Stimulated activated CD8-positive, alpha-beta memory T cell treated with anti-CD3 and anti-CD28 coated beads, Interleukin-2, amount 100 ng/mL, for 1 hour (primary cell): ENCODE data around the gene IMMT.

Experiments used
- DNase-seq, 2 donors: peaks; one replicate each; pipeline ENCODE4 v3.0.0-alpha.2; 2020; ENCODE audit warnings: low read depth in 2 of 2

Gene IMMT

DNA sequence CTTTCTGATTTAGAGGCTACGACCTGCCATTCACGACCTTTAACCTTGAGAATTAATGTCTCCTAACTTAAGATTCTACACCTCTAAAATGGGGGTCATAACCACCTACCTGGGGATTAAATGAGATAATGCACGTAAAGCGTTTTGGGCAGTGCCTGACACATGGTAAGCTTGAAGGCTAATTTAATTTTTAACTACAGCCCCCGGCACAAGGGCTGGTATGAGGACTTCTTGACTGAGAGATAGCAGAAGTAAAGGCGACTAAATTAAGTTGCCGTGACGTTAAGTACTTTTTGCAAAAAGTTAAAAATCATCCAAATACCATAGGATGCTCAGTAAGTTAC, 4.5 kb upstream of the IMMT start:
- no peak for DNase-seq

DNA sequence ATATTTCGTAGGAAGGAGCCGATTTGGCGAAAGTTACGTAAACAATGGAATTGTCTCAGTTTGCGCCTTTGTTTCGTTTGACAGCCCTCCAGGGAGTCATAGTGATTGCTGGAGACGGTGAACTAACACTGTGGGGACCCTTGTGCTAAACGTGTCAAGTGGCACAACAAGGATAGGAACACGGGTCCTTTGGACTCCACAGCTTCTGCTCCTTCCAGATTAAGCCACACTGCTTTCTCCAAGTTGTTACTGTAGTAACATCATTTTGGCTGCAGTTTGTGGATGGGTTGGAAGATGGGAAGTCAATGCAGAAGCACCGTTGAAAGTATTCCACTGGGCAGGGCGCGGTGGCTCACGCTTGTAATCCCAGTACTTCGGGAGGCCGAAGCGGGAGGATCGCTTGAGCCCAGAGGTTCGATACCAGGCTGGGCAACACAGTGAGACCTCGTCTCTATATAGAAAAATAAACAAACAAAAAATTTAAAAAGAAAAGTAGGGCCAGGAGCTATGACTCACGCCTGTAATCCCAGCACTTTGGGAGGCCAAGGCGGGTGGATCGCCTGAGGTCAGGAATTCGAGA, 636 bp upstream of the IMMT start:
- DNase-seq, result no peak

DNA sequence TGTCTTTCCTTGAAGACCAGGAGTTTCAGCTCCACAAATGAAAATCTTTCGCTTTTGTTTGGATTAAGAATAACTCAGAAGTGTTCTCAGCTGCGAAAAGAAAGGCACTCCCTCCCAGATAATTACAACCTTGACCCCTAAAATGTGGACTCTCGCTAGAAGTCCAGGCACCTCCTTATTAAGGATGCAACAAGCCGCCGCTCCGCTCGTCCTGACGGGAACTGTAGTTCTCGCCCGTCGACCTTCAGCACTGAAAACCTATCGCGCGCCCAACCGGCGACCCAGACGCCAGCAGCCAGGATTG, 559 bp downstream of the IMMT start:
- DNase-seq, result no peak

DNA sequence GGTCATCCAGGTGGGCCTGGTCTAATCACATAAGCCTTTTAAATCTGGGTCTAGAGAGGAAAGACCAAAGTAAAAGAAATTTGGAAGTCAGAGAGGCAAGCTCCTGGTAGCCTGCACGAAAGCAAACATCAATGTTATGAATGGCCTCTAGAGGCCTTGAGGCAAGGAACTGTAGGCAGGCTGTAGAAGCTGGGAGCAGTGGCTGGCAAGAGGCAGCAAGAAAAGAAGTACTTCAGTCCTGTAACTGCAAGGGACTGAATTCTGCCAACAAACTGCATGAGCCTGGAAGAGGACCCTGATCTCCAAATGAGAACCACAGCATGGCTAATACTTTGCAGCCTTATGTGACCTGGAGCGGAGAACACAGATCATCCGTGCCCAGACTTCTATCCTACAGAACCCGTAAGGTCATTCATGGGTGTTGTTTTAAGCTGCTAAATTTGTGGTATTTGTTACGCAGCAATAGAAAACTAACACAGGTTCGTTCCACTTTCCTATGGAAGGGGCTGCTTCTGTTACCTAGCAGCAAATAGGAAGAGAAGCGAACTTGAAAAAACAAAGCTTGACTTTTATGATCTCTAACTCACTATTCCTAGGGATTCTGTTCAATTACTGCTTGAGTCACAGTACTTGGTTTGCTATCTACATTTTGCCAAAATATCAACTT, 1.2 kb downstream of the IMMT start:
- DNase-seq, result no peak

DNA sequence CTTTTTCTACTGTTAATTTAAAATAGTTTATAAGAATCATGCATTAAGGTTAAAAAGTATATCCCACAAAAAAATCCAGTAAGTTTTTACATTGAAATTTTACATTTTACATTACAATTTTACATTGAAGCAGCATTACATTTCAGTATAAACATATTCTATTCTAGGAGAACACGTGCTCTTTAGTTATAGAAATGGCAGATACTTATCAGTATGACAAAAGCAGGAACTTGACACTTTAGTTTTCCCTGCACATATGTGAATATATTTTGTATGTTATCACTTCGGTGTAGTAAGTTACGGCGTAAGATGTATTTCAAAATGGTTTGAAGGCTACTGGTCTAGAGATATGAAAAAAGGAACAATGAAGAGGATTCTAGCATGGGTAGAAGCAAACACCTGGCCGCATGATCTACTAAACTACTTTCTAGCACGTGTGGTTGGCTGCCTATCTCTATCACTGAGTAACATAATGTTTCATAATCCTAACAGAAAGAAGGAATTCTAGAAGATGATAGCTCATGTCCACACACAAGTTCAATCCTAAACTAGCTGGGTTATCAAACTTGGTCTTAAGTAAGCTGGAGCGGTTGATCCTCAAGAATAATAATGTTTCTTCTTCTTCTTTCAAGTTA, 5.4 kb downstream of the IMMT start:
- no peak for DNase-seq

DNA sequence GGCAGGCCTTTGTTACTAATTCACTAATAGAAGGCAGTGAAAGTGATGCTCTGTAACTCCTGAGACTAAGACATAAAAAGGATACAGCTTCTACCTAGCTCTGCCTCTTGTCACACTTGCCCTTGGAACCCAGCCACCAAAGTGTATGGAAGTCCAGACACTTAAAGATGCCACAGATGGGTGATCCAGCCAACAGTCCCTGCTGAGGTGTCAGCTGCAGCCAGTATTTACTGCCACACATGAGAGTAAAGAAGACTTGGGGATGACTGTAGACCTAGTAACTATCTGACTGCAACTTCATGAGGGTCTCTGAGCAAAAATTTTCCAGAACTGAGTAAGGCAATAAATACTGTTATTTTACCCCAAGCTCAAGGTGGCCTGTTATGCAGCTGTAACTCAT, 8.8 kb downstream of the IMMT start:
- DNase-seq, result no peak

DNA sequence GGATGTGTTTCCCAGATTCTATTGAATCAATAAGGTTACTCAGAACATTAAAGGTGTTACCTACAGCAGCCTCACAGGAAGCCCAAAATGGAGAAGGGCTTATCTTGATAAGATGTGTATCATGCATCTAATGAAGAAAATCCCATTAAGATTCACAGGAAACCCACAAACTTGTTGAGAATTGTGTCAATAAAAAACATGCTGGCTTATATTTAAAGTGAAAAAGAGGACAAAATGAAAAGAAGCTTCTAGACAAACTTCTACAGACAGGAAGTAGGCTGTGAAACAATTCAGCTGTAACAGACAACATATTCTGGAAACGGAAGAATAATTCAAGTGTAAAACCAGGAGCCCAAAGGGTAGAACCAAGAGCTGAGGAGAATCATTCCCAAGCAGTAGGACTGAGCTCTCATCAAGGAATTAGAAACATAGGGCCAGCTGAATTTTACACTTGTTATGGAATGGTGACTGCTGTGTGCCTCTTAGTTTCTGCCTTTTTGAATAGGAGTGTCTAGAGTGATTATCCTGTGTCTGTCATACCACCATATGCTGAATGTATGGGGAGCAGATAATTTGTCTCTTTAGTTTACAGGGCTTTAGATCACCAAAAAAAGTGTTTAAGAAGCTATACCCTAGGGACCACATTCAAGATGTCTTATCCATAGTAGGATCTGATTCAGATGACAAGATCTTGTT, 9.6 kb downstream of the IMMT start:
- no peak for DNase-seq

DNA sequence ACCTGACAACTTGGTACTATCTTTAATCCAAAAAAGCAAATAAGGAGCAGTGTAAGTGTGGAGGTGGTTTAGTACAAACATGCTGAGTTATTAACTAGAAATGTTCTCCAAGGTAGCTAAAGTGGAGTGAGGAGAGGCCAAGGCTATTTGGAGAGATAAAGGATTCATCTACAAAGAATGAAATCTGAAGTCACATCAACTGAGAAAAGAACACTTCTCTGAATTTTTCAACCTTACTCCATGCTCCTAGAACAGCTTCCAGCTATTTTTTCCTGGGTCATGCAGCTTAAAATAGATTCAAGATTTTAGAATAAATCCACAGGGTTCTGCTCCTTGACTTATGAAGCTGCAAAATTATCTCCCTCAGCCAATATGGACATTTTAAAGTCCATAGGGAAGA, 18.7 kb downstream of the IMMT start:
- no peak for DNase-seq

DNA sequence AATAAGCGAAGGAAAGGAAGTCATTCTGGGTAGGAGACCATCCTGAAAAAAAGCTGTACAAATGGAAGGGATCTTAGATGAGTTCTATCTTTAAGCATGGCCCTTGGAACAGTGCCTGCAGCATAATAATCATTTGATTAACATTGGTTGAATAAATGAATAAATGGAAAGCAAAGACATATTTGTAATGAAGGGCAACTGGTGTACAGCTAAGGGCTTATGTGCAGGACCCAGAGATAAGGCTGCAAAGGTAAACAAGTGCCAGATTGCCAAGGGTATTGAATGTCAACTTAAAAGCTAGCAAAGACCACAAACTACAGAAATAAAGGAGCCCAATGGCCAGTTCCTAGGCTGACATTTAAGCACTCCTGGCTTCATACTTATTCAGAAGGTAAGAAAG, 19.4 kb downstream of the IMMT start:
- no peak for DNase-seq

DNA sequence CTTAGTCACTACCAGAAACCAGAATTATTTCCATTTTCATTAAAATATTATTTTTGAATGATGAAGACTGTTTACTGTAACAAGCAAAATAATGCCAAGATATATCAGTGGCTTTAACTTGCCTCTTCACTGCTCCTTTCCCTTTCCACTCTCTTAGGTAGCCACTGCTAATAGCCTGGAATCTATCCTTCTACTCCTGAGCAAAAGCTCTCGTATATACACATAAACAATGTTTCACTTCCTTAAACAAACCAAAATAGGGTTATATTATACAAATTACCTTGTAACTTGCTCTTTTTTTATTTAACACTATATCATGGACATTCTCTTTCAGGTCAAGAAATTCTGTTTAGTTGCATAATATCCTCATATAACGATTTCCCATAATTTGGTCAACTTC, 20.8 kb downstream of the IMMT start:
- no peak for DNase-seq

DNA sequence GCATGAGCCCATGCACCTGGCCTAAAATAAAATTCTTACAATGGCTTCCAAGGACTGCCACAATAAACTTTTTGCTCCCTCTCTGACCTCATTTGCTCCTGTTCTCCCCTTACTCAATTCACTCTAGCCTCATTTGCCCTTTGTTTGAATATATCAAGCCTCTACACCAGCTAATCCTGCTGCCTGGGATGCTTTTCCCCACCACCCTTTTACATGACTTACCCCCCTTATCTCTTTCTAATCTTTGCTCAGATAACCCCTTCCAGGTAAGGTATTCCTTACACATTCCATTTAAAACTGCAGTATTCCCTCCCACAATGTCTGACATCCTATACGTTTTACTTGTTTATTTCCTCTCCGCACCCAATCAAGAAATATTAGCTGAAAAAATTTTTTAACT, 22.7 kb downstream of the IMMT start:
- DNase-seq, result no peak

DNA sequence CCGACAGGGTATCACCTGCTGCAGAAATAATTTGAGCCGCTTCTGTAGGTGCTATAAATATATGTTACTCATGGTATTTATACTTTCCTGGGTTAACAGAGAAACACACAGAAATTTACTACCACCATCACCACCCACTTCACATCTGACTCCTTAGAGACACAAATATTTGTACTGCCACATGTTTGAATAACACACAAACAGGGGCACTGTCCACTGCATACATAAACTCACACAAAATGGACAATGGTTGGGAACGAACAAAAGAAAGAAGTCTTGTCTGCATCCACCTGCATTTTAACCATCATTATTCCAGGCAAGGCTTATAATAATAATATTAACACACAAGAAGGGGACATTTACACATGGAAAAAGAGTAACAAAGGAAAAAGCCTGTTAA, 24.0 kb downstream of the IMMT start:
- DNase-seq, result no peak

DNA sequence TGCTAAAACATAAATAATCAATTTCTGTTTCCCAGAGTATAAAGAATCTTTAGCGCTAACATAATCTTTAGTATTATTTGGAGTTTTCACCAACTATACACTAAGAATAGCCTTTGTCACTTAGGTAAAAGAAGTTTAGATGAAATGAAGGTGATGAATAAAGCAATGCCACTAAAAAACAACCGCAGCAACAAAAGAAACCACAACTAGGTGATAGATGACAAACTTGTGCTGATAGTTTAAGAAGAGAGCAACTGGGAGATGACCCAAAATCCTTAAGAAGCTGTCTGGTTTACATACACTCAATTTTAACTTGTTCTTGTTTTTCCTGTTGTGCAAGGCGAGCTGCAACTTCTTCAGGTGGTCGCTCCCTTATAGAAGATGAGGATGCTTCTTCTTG, 24.8 kb downstream of the IMMT start:
- no peak for DNase-seq

DNA sequence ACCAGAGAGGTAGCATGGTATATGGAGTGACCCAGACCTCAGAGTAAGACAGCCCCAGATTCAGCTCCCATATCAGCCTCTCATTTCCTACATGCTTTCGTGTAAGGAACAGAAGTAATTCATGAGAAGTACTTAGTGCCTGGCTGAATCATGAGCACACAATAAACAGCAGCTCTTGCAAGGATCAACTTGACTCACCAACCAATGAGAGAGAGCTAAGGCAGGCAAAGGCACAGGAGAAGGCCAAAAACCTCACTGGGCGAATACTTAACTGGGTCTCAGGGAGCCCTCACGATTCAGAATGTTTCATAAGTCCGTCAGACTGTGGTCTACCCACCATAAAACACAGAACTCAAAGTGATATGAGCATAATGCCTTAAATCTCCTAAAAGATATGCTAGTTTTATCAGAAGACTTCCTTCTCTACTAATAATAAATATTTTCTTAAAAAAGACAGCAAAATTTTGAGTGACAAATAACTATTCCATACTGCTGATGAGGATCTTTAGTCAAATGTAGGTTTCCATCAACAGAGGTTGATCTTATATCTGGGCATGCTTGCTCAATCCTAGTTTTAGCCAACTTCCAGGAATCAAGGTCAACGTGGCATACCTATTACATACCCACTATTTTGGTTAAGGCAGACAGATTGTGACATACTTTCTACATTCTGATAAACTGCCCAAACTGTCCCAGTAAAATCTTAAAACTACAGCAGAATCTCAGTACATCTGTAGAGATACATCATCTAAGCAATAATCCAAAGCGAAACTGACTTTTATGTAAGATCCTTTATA, 34.9 kb downstream of the IMMT start:
- no peak for DNase-seq

DNA sequence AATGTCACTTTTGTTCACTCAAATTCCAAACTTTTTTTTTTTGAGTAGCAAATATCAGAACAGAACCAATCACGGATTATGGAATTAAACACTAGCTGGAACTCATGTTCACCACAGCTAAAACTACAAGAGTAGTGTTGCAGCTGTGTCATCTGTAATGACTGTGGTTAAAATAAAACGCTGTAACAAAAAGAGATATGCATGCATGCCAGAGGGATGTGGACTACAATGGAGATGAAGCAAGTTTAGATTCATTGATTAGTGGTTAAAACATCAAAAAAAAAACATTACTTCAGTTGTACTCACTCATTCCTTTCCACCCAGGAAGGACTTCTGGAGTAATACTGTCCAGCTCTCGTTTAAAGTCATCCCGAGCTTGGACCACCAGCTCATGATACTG, 37.0 kb downstream of the IMMT start:
- no peak for DNase-seq

DNA sequence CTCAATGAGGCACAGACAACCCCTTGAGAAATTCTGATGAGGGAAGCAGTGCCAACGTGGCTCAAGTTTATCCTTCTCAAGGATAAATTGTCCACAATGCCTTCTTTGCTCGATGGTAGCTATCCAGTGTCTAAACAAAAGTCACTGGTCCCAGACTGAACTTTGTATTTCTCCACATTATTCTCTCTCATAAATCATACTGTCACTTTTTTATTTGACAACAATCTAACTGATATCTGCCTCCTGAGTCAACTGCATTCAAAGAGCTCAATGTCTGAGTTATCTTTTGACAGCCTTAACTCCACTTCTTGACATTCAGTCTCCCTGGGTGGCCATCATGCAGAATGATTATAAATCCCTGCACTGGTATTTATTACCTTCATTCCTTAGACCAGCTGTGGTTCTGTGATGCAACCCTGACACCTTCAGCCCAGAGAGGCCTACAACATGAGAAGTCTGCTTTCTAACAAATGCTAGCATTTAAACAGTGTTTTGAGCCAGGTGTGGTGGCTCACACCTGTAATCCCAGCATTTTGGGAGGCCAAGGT, 38.2 kb downstream of the IMMT start:
- DNase-seq, result no peak

DNA sequence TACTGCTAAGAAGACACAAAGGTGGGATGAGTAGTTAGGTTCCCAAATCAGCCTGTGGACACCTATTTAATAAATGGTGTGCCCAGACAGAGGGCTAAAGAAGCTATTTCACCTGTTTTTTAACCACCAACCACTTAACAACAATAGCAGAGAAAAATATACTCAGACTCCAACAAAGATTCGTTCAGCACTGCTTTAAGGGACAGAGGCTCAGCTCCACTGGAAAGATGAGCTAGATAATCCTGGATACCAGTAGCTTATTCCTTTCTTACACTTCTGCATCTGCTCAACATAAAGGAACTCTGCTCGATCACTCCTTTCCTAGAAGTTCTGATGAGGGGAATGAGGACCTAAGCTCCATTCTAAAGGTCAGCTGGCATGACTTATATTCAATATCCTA, 44.8 kb downstream of the IMMT start:
- DNase-seq, result no peak

DNA sequence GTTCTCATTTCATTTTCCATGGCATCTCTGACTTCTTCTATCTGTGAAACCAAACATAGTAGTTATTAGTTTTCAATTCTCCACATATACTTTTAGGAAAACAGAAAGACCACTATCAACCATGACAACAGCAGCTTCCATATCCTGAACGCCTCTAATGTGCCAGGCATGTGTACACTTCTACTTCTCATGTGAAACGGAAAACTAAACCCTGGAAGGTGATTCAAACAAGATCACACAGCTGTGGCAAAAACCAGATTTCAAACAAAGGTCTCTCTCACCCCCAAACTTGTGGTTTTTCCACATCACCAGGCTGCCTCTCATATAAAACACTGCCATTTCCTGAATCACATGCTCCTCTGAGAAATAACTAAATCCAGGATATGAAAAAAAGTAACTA, 47.5 kb downstream of the IMMT start:
- DNase-seq, result no peak

DNA sequence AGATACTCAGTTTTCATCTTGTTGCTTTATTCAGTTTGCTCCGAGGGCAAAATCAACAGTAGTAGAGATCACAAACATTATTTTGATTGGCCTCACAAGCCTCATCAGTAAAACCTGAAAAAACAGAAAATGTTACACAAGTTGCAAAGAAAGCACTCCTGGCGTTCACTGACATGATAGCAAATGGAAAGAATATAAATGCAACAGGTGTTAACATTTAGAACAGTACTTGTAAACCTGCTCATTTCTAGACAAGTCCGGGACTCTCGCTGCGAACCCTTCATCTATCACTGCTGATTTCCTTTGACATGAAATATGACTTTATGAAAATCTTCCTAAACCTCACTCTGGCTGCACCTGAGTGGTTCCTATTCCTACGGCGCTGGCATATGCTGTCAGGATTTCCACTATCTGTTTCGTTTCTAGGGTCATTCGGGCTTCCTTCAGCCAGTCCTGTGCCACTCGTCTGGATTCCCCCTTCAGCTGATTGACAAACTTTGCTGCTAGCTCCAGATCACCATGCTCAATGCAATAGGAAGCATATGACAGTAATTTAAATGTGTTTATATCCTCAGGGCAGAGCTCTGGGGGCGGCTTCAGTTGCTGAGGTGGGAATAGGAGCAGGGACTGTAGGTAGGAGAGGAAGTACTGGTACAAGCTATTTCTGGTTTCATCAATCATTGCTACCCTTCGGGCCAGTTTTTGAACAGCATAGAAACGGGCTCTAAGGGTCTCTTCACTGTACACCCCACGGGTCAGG, 51.2 kb downstream of the IMMT start:
- DNase-seq, result no peak

DNA sequence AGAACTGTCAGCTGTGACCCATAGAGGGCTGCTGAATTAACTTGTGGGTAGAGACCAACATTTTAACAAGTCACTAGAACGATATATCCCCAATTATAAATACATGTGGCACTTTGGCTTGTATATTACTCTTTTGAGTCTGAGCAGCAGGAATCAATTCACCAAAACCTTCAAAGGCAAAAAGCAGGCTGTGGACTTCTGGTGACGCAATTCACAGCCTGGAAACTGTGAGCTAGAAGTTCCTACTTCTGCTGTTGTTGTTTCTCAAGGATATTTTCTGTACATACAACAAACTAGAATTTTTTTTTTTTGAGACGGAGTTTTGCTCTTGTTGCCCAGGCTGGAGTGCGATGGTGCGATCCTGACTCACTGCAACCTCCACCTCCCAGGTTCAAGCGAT, 52.0 kb downstream of the IMMT start:
- DNase-seq, result no peak

DNA sequence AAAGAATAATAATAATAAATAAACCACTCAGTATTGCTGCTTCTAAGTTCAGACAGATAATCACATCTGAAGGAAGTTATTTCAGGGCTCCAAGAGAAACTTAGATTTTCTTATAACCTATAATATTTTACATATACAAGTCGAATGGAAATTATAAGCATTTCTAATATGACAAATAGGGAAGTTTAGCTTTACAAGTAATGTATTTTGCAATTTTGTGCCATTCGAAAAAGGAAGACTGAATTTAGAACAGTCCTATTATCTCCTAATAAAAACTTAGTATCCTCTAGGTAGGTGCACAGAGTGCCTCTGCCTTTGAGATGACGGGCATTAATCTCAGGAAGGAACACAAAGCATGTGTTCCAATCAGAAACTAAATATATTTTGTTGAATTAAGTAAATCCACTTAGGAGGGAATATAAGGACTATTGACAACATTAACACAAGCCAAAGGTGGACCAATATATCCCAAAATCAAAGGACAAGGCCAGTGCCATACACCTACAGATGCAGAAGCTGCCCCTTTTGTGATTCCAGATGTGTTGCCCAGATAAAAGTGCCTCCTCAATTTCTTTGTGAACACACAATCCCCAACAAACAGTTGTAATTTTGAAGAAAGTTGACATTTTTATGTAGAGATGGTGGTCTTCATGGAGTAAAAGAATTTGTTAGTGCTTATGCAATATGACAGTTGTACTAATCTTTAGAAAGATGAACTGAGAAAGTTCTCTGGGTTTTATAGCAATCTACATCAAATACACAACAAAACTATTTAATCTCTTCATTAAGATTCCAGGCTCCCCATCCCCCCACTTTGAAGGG, 52.6 kb downstream of the IMMT start:
- no peak for DNase-seq
